CD4-positive, alpha-beta T cell (primary cell): ENCODE data around the gene LPCAT1. TPM values are rescaled to one million over a fixed set of nuclear protein-coding genes. Genes with fewer than 3 reads are reported as not detected.

Experiments used
- ATAC-seq: fragments of 200-7000 bp; cut with Tn5 transposase; one replicate; pipeline ENCODE4 v1.10.0; 2022; ENCODE audit warnings: mild to moderate bottlenecking; ENCODE audit not compliant: poor library complexity
- CTCF ChIA-PET: fragments of 350-600 bp; sonication (Branson Sonifier 250); formaldehyde crosslinking; loops from one replicate; lab custom pipeline; 2021; ENCODE audit warnings: antibody characterized with exemption, inconsistent platforms; lab: Charles Lee
- POLR2A ChIA-PET: fragments of 350-600 bp; sonication (Branson Sonifier 250); formaldehyde crosslinking; loops from one replicate; lab custom pipeline; 2021; ENCODE audit warnings: antibody characterized with exemption, inconsistent platforms; lab: Charles Lee
- DNase-seq, 14 experiments: peaks; one replicate each; pipeline ENCODE4 v3.0.0-alpha.2; 2013 to 2020; ENCODE audit warnings: mixed read lengths in 2 of 14
- H3K27ac ChIP-seq, 2 donors: one replicate each; pipeline versions ENCODE4 v1.5.1 to v1.7.0; 2013; ENCODE audit warnings: low read length in 2 of 2, low read depth in 1 of 2, mild to moderate bottlenecking in 1 of 2
- H3K27me3 ChIP-seq, 2 experiments: 1 replicate in 1 of 2; 2 replicates in 1 of 2; pipeline versions ENCODE4 v1.6.1 to v1.7.0; 2013; ENCODE audit warnings: low read length in 2 of 2, control low read depth in 1 of 2, mild to moderate bottlenecking in 1 of 2, moderate library complexity in 1 of 2; ENCODE audit not compliant: insufficient read depth in 2 of 2, control insufficient read depth in 1 of 2
- H3K36me3 ChIP-seq: one replicate; pipeline ENCODE4 v1.6.1; 2013; ENCODE audit warnings: low read length, control low read depth; ENCODE audit not compliant: insufficient read depth
- H3K4me1 ChIP-seq: one replicate; pipeline ENCODE4 v1.6.1; 2013; ENCODE audit warnings: low read length, control low read depth; ENCODE audit not compliant: insufficient read depth
- H3K4me3 ChIP-seq: one replicate; pipeline ENCODE4 v1.5.1; 2013; ENCODE audit warnings: mild to moderate bottlenecking, low read length, moderate library complexity
- H3K9me3 ChIP-seq, 2 experiments: 1 replicate in 1 of 2; 2 replicates in 1 of 2; pipeline versions ENCODE4 v1.6.1 to v1.7.0; 2013; ENCODE audit warnings: low read length in 2 of 2, mild to moderate bottlenecking in 2 of 2, control low read depth in 1 of 2, moderate library complexity in 1 of 2; ENCODE audit not compliant: control insufficient read depth in 1 of 2, insufficient read depth in 1 of 2
- H3K27ac Mint-ChIP-seq: one replicate; pipeline ENCODE4 v1.8.0; 2020; ENCODE audit warnings: mixed read lengths
- H3K27me3 Mint-ChIP-seq: one replicate; pipeline ENCODE4 v1.8.0; 2021; ENCODE audit warnings: mixed read lengths
- H3K36me3 Mint-ChIP-seq: one replicate; pipeline ENCODE4 v1.8.0; 2021; ENCODE audit warnings: low read depth, mixed read lengths
- H3K4me1 Mint-ChIP-seq: one replicate; pipeline ENCODE4 v1.8.0; 2021; ENCODE audit warnings: low read depth, mixed read lengths
- H3K4me3 Mint-ChIP-seq: one replicate; pipeline ENCODE4 v1.8.0; 2020; ENCODE audit warnings: mild to moderate bottlenecking, mixed read lengths
- H3K9me3 Mint-ChIP-seq: one replicate; pipeline ENCODE4 v1.8.0; 2020; ENCODE audit warnings: mixed read lengths
- intact Hi-C, 2 experiments: fragments of 100-400 bp; cut with DNase I in 1 of 2; cut with micrococcal nuclease in 1 of 2; formaldehyde crosslinking; loops; one replicate each; pipeline versions ENCODE4 v1.15.1 to v1.9.0; 2023 to 2025; cut with DNase I, micrococcal nuclease
- total RNA-seq, 174 experiments: library from RNA in 2 of 174; stranded (reverse) in 2 of 174; gene quantifications; one replicate each; pipeline ENCODE4 v1.2.3 and lab custom pipeline; 2021 to 2026
- TF ChIP-seq, protein P1 (sequence below): fragments of 200-600 bp; IDR thresholded peaks from one replicate; pipeline ENCODE4 v1.8.0; 2022; ENCODE audit warnings: antibody characterized with exemption, mild to moderate bottlenecking

Gene LPCAT1
- total RNA-seq, 2 experiments from 2014 or later, result 20.4 to 21.2 TPM

DNA sequence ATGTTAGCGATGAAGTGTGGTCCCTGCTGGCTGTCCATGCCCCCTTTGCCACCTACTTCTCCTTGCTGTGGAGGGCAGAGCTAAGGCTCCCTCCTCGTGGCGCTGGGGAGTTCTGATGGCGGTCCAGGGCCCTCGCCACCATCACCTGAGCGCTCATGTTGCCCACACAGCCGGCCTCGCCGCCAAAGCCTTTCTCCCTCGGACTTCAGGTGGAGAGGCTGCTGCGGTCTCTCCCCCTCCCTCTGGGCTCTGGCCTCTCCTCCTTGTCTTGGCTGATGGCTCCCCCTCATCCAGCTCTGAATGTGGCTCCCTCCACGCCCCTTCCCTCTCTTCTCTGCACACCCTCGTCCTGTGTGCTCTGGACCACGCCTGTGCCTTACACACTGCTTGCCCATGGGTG lies 14.5 kb upstream of the LPCAT1 start:
- Histone ChIP-seq H3K36me3 (no peaks in the 10 kb centered on the region), H3K27me3 (no peaks in the 10 kb centered on the region), H3K4me3 (no peak overlapping the region), H3K27ac (no peak overlapping the region), H3K9me3 (peaks cover 0 to 11% of the 10 kb centered on the region in 2 experiments), H3K4me1 (peaks cover 10% of the 10 kb centered on the region)
- TF ChIP-seq, protein P1, sequence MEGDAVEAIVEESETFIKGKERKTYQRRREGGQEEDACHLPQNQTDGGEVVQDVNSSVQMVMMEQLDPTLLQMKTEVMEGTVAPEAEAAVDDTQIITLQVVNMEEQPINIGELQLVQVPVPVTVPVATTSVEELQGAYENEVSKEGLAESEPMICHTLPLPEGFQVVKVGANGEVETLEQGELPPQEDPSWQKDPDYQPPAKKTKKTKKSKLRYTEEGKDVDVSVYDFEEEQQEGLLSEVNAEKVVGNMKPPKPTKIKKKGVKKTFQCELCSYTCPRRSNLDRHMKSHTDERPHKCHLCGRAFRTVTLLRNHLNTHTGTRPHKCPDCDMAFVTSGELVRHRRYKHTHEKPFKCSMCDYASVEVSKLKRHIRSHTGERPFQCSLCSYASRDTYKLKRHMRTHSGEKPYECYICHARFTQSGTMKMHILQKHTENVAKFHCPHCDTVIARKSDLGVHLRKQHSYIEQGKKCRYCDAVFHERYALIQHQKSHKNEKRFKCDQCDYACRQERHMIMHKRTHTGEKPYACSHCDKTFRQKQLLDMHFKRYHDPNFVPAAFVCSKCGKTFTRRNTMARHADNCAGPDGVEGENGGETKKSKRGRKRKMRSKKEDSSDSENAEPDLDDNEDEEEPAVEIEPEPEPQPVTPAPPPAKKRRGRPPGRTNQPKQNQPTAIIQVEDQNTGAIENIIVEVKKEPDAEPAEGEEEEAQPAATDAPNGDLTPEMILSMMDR, result no peak
- ChIA-PET POLR2A (no interaction called here), CTCF (no interaction called here)
- Mint-ChIP-seq H3K27ac (peak overlapping the region; percentile 78), H3K9me3 (no peaks in the 10 kb centered on the region), H3K4me1 (peaks cover 23% of the 10 kb centered on the region), H3K4me3 (peak overlapping the region; percentile 39), H3K36me3 (no peaks in the 10 kb centered on the region), H3K27me3 (no peaks in the 10 kb centered on the region)
- DNase-seq, result no peak
- intact Hi-C loops, result no loop called here
- no peak for ATAC-seq

DNA sequence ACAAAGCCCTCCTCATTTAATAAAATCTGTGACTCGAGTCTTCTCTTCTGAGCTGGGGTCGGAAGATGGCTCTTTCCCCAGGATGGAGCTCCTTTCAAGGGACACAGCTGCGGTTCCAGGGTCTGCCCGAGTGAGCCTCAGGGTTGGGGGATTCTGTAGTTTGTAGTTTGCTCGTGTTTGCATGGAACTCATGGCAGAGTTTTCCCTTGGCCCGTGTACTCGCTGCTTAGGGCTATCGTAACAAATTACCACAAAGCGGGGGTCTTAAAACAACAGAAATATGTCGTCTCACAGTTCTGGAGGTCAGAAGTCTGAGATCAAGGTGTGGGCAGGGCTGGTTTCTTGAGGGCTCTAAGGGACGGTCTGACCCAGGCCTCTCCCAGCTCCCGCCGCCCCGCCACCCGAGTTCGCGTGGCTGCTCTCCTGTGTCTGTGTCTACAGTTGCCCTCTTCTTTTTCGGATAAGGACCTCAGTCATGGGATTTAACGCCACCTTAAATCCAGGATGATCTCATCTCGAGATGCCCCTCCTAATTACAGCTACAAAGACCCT lies 13.9 kb upstream of the LPCAT1 start:
- no peaks in the 10 kb centered on the region for H3K27me3 Mint-ChIP-seq
- intact Hi-C loops, result loop anchor here in 1 of 2 experiments (2.0 kb wide), 1 partner anchor 35 kb away; no protein-coding TSS in a partner anchor
- peaks cover 10% of the 10 kb centered on the region for H3K4me1 ChIP-seq
- no peaks in the 10 kb centered on the region for H3K36me3 Mint-ChIP-seq
- TF ChIP-seq, protein P1, result no peak
- H3K4me1 Mint-ChIP-seq, result peaks cover 23% of the 10 kb centered on the region
- H3K27ac Mint-ChIP-seq, result peak overlapping the region; percentile 89
- CTCF ChIA-PET, result no interaction called here
- no peaks in the 10 kb centered on the region for H3K9me3 Mint-ChIP-seq
- H3K36me3 ChIP-seq, result no peaks in the 10 kb centered on the region
- H3K27me3 ChIP-seq, result no peaks in the 10 kb centered on the region
- POLR2A ChIA-PET, result interaction anchor here (3.7 kb wide), 1 partner anchor 14 kb away, joined by 20 read pairs; the partner anchor contains the start of gene LPCAT1
- no peak overlapping the region for H3K27ac ChIP-seq
- peaks cover 0 to 11% of the 10 kb centered on the region in 2 experiments for H3K9me3 ChIP-seq
- H3K4me3 ChIP-seq, result no peak overlapping the region
- ATAC-seq (no peak), DNase-seq (peak in 1 of 14 experiments; percentile 16)
- no peak overlapping the region for H3K4me3 Mint-ChIP-seq

DNA sequence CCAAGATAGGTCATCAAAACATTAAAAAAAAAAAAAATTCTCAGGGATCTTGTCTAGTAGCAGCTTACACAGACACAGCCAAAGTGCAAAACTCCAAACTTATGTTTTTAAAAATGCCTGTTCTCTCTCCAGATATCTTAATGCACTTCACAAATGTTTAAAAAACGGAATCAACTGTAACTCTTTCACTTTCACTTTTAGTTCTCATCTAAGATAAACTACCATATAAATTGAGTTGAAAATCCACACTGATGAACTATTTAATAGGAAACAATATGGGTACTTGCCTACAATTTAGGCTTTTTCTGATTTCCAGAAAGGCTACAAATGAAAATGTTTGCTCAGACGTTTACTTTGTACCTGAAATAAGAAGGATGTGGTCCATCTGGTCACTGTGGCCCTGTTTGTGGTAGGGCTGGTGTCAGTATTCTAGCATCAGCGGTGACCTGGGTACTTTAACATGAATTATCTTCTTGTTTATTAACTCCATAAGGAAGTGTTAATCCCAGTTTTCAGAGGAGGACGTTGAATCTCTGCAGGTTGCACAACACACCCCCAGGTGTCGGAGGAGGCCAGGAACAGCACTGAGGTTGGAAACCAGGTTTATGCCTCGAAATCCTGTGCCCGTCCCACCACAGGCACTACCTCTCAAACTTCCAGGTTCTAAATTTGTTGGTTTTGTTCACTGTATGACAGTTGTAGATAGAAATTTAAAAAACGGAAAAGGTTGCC lies 13.3 kb upstream of the LPCAT1 start:
- H3K4me3 ChIP-seq, result peak overlapping the region; percentile 39
- no peaks in the 10 kb centered on the region for H3K36me3 ChIP-seq
- CTCF ChIA-PET, result interaction anchor here (1.3 to 1.5 kb wide), 2 partner anchors 16 to 104 kb away, joined by 3 read pairs; no protein-coding TSS in a partner anchor
- Mint-ChIP-seq H3K4me3 (peak overlapping the region; percentile 72), H3K27ac (peak overlapping the region; percentile 89), H3K36me3 (no peaks in the 10 kb centered on the region), H3K4me1 (peaks cover 23% of the 10 kb centered on the region), H3K27me3 (no peaks in the 10 kb centered on the region), H3K9me3 (no peaks in the 10 kb centered on the region)
- TF ChIP-seq, protein P1, result no peak
- DNase-seq, result peak in 3 of 14 experiments; percentile 15 to 47 (median 26)
- no peak for ATAC-seq
- H3K9me3 ChIP-seq, result peaks cover 0 to 11% of the 10 kb centered on the region in 2 experiments
- intact Hi-C loops, result loop anchor here in 1 of 2 experiments (2.0 kb wide), 1 partner anchor 34 kb away; no protein-coding TSS in a partner anchor
- H3K4me1 ChIP-seq, result peaks cover 10% of the 10 kb centered on the region
- POLR2A ChIA-PET, result interaction anchor here (0.6 to 3.7 kb wide), 6 partner anchors 11 to 431 kb away, joined by 3 to 20 read pairs (median 4); partner anchors contain the start of gene LPCAT1
- H3K27ac ChIP-seq, result peak overlapping the region; percentile 63 to 81
- H3K27me3 ChIP-seq, result no peaks in the 10 kb centered on the region
